ENCODE measurements around the gene STH.
A peak's percentile ranks its signal among the peaks of the same experiment; 100 is the strongest.

The STH gene

GRCh38 chr17:46026166-46027047, 27.4 kb downstream of the STH start:
- Histone ChIP-seq H3K27ac (ENCODE audit: low read depth, low read length) (no peak overlapping the region), H3K79me2 (ENCODE audit: control insufficient read depth, insufficient read depth, low read length) (no peaks in the 10 kb centered on the region), H3K9ac (ENCODE audit: low read length) (no peak overlapping the region), H3K56ac (ENCODE audit: low read length) (peak overlapping the region; percentile 15), H2BK5ac (ENCODE audit: low read length) (no peak overlapping the region), H3K36me3 (ENCODE audit: control insufficient read depth, insufficient read depth, low read length) (peaks cover 10% of the 10 kb centered on the region), H3K27me3 (ENCODE audit: insufficient read depth, low read length, poor library complexity) (no peaks in the 10 kb centered on the region), H3K23ac (ENCODE audit: low read length) (no peak overlapping the region), H3K79me1 (ENCODE audit: low read length) (peaks cover 2% of the 10 kb centered on the region), H3K4ac (ENCODE audit: low read depth, low read length) (no peak overlapping the region), H2BK120ac (ENCODE audit: low read depth, low read length) (no peak overlapping the region), H3K18ac (ENCODE audit: low read length) (no peak overlapping the region), H3K4me3 (ENCODE audit: low read length) (no peak overlapping the region), H2AK5ac (ENCODE audit: low read length) (no peak overlapping the region), H4K5ac (ENCODE audit: low read length) (no peak overlapping the region), H3K4me1 (ENCODE audit: control insufficient read depth, low read depth, low read length) (no peaks in the 10 kb centered on the region), H4K8ac (ENCODE audit: low read depth, low read length) (no peak overlapping the region), H3K4me2 (ENCODE audit: low read length) (no peak overlapping the region), H2BK15ac (replicated peaks; ENCODE audit: low read depth) (no peak overlapping the region)
- WGBS (ENCODE audit: extremely low coverage, insufficient coverage, low lambda C conversion rate) = no CpG with 5 or more reads among the region's 17 CpGs
- DNase-seq = no peak

GRCh38 chr17:46027048-46027975, 28.3 kb downstream of the STH start:
- no peak overlapping the region for H2AK5ac ChIP-seq (ENCODE audit: low read length)
- no peak overlapping the region for H3K4ac ChIP-seq (ENCODE audit: low read depth, low read length)
- no peak overlapping the region for H4K8ac ChIP-seq (ENCODE audit: low read depth, low read length)
- no CpG with 5 or more reads among the region's 12 CpGs for WGBS (ENCODE audit: extremely low coverage, insufficient coverage, low lambda C conversion rate)
- H4K5ac ChIP-seq (ENCODE audit: low read length) = no peak overlapping the region
- H3K36me3 ChIP-seq (ENCODE audit: control insufficient read depth, insufficient read depth, low read length) = peaks cover 13% of the 10 kb centered on the region
- no peaks in the 10 kb centered on the region for H3K27me3 ChIP-seq (ENCODE audit: insufficient read depth, low read length, poor library complexity)
- H2BK120ac ChIP-seq (ENCODE audit: low read depth, low read length) = no peak overlapping the region
- H3K18ac ChIP-seq (ENCODE audit: low read length) = no peak overlapping the region
- no peak overlapping the region for H3K4me3 ChIP-seq (ENCODE audit: low read length)
- no peak overlapping the region for H3K23ac ChIP-seq (ENCODE audit: low read length)
- no peak overlapping the region for H3K27ac ChIP-seq (ENCODE audit: low read depth, low read length)
- no peak overlapping the region for H3K56ac ChIP-seq (ENCODE audit: low read length)
- H2BK15ac ChIP-seq (replicated peaks; ENCODE audit: low read depth) = no peak overlapping the region
- DNase-seq = no peak
- H3K79me1 ChIP-seq (ENCODE audit: low read length) = peaks cover 2% of the 10 kb centered on the region
- H3K79me2 ChIP-seq (ENCODE audit: control insufficient read depth, insufficient read depth, low read length) = no peaks in the 10 kb centered on the region
- H3K4me2 ChIP-seq (ENCODE audit: low read length) = no peak overlapping the region
- H2BK5ac ChIP-seq (ENCODE audit: low read length) = no peak overlapping the region
- no peaks in the 10 kb centered on the region for H3K4me1 ChIP-seq (ENCODE audit: control insufficient read depth, low read depth, low read length)
- no peak overlapping the region for H3K9ac ChIP-seq (ENCODE audit: low read length)

- Histone ChIP-seq H4K8ac (ENCODE audit: low read depth, low read length) (no peak overlapping the region), H3K9ac (ENCODE audit: low read length) (no peak overlapping the region), H3K4me2 (ENCODE audit: low read length) (no peak overlapping the region), H3K56ac (ENCODE audit: low read length) (no peak overlapping the region), H3K27me3 (ENCODE audit: insufficient read depth, low read length, poor library complexity) (no peaks in the 10 kb centered on the region), H3K18ac (ENCODE audit: low read length) (no peak overlapping the region), H2BK120ac (ENCODE audit: low read depth, low read length) (no peak overlapping the region), H2BK5ac (ENCODE audit: low read length) (no peak overlapping the region), H3K27ac (ENCODE audit: low read depth, low read length) (no peak overlapping the region), H3K4ac (ENCODE audit: low read depth, low read length) (no peak overlapping the region), H3K36me3 (ENCODE audit: control insufficient read depth, insufficient read depth, low read length) (peaks cover 15% of the 10 kb centered on the region), H3K23ac (ENCODE audit: low read length) (no peak overlapping the region), H3K79me2 (ENCODE audit: control insufficient read depth, insufficient read depth, low read length) (no peaks in the 10 kb centered on the region), H2BK15ac (replicated peaks; ENCODE audit: low read depth) (no peak overlapping the region), H4K5ac (ENCODE audit: low read length) (no peak overlapping the region), H3K4me1 (ENCODE audit: control insufficient read depth, low read depth, low read length) (no peaks in the 10 kb centered on the region), H3K79me1 (ENCODE audit: low read length) (peaks cover 2% of the 10 kb centered on the region), H2AK5ac (ENCODE audit: low read length) (no peak overlapping the region), H3K4me3 (ENCODE audit: low read length) (no peak overlapping the region)
- no peak for DNase-seq
- no CpG with 5 or more reads among the region's 4 CpGs for WGBS (ENCODE audit: extremely low coverage, insufficient coverage, low lambda C conversion rate)
These were observed 28.9 kb downstream of the STH start for GRCh38 chr17:46027976-46028325.

GRCh38 chr17:46028374-46028773, 29.3 kb downstream of the STH start:
- H3K4me2 ChIP-seq (ENCODE audit: low read length) = no peak overlapping the region
- H3K79me1 ChIP-seq (ENCODE audit: low read length) = peaks cover 2% of the 10 kb centered on the region
- H2BK120ac ChIP-seq (ENCODE audit: low read depth, low read length) = no peak overlapping the region
- no peak overlapping the region for H2AK5ac ChIP-seq (ENCODE audit: low read length)
- no peak overlapping the region for H3K9ac ChIP-seq (ENCODE audit: low read length)
- H3K4ac ChIP-seq (ENCODE audit: low read depth, low read length) = no peak overlapping the region
- no peak overlapping the region for H4K5ac ChIP-seq (ENCODE audit: low read length)
- H3K27me3 ChIP-seq (ENCODE audit: insufficient read depth, low read length, poor library complexity) = no peaks in the 10 kb centered on the region
- DNase-seq = no peak
- no peak overlapping the region for H3K18ac ChIP-seq (ENCODE audit: low read length)
- H2BK15ac ChIP-seq (replicated peaks; ENCODE audit: low read depth) = no peak overlapping the region
- no peak overlapping the region for H3K27ac ChIP-seq (ENCODE audit: low read depth, low read length)
- WGBS (ENCODE audit: extremely low coverage, insufficient coverage, low lambda C conversion rate) = no CpG with 5 or more reads among the region's 3 CpGs
- no peak overlapping the region for H2BK5ac ChIP-seq (ENCODE audit: low read length)
- no peak overlapping the region for H3K4me3 ChIP-seq (ENCODE audit: low read length)
- no peaks in the 10 kb centered on the region for H3K79me2 ChIP-seq (ENCODE audit: control insufficient read depth, insufficient read depth, low read length)
- no peak overlapping the region for H4K8ac ChIP-seq (ENCODE audit: low read depth, low read length)
- no peaks in the 10 kb centered on the region for H3K4me1 ChIP-seq (ENCODE audit: control insufficient read depth, low read depth, low read length)
- peaks cover 18% of the 10 kb centered on the region for H3K36me3 ChIP-seq (ENCODE audit: control insufficient read depth, insufficient read depth, low read length)
- no peak overlapping the region for H3K23ac ChIP-seq (ENCODE audit: low read length)
- H3K56ac ChIP-seq (ENCODE audit: low read length) = no peak overlapping the region

DNA sequence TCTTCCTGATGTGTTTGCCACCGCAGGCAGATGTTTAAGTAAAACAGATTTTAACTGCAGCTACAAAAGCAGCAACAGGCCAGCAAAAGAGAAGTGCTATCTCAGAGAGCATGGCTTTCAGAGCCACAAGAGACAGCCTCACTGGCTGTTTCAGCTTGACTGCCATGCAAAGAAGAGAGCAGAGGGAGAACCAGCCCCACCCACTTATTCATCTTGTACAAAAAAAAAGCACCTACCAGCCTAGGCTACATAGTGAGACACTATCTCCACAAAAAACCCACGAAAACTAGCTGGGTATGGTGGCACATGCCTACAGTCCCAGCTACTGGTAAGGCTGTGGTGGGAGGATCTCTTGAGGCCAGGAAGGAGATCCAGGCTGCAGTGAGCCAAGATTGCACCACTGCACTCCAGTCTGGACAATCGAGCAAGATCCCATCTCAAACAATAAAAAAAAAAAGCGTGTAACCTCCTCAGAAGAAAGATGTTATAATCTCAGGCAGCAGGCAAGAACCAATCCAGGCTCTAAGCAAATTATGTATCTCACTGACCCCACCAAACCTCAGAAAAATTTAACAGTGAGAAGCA, 30.0 kb downstream of the STH start:
- no peak overlapping the region for H2BK5ac ChIP-seq (ENCODE audit: low read length)
- no peak overlapping the region for H4K5ac ChIP-seq (ENCODE audit: low read length)
- no peak overlapping the region for H3K56ac ChIP-seq (ENCODE audit: low read length)
- no CpG with 5 or more reads among the region's 4 CpGs for WGBS (ENCODE audit: extremely low coverage, insufficient coverage, low lambda C conversion rate)
- no peak overlapping the region for H3K9ac ChIP-seq (ENCODE audit: low read length)
- no peak overlapping the region for H3K4me3 ChIP-seq (ENCODE audit: low read length)
- no peaks in the 10 kb centered on the region for H3K4me1 ChIP-seq (ENCODE audit: control insufficient read depth, low read depth, low read length)
- H3K4ac ChIP-seq (ENCODE audit: low read depth, low read length) = no peak overlapping the region
- no peaks in the 10 kb centered on the region for H3K79me2 ChIP-seq (ENCODE audit: control insufficient read depth, insufficient read depth, low read length)
- H3K36me3 ChIP-seq (ENCODE audit: control insufficient read depth, insufficient read depth, low read length) = peaks cover 20% of the 10 kb centered on the region
- H2AK5ac ChIP-seq (ENCODE audit: low read length) = no peak overlapping the region
- H3K4me2 ChIP-seq (ENCODE audit: low read length) = no peak overlapping the region
- no peak overlapping the region for H3K18ac ChIP-seq (ENCODE audit: low read length)
- no peak overlapping the region for H4K8ac ChIP-seq (ENCODE audit: low read depth, low read length)
- H3K27ac ChIP-seq (ENCODE audit: low read depth, low read length) = no peak overlapping the region
- no peak overlapping the region for H3K23ac ChIP-seq (ENCODE audit: low read length)
- no peaks in the 10 kb centered on the region for H3K27me3 ChIP-seq (ENCODE audit: insufficient read depth, low read length, poor library complexity)
- H2BK15ac ChIP-seq (replicated peaks; ENCODE audit: low read depth) = no peak overlapping the region
- H3K79me1 ChIP-seq (ENCODE audit: low read length) = peaks cover 2% of the 10 kb centered on the region
- no peak for DNase-seq
- no peak overlapping the region for H2BK120ac ChIP-seq (ENCODE audit: low read depth, low read length)

All from mesendoderm (in vitro differentiated cells).